GM12875 (cell line): Measurements from ENCODE around the gene PEX3.

ENCODE experiments used
- H3K4me3 ChIP-seq: one replicate; pipeline ENCODE4 v1.5.1; 2011; ENCODE audit warnings: low read depth, low read length, control low read depth
- TF ChIP-seq, protein P1 (sequence below): IDR thresholded peaks from 2 replicates; pipeline ENCODE4 v1.5.1; 2011; ENCODE audit warnings: low read depth, mild to moderate bottlenecking, control low read depth, inconsistent platforms, low read length, moderate library complexity, borderline replicate concordance; ENCODE audit not compliant: insufficient read depth

Gene PEX3

GRCh38 chr6:143490775-143491174, 40.2 kb downstream of the PEX3 start:
- TF ChIP-seq, protein P1, sequence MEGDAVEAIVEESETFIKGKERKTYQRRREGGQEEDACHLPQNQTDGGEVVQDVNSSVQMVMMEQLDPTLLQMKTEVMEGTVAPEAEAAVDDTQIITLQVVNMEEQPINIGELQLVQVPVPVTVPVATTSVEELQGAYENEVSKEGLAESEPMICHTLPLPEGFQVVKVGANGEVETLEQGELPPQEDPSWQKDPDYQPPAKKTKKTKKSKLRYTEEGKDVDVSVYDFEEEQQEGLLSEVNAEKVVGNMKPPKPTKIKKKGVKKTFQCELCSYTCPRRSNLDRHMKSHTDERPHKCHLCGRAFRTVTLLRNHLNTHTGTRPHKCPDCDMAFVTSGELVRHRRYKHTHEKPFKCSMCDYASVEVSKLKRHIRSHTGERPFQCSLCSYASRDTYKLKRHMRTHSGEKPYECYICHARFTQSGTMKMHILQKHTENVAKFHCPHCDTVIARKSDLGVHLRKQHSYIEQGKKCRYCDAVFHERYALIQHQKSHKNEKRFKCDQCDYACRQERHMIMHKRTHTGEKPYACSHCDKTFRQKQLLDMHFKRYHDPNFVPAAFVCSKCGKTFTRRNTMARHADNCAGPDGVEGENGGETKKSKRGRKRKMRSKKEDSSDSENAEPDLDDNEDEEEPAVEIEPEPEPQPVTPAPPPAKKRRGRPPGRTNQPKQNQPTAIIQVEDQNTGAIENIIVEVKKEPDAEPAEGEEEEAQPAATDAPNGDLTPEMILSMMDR, result no peak
- H3K4me3 ChIP-seq, result no peak overlapping the region

DNA sequence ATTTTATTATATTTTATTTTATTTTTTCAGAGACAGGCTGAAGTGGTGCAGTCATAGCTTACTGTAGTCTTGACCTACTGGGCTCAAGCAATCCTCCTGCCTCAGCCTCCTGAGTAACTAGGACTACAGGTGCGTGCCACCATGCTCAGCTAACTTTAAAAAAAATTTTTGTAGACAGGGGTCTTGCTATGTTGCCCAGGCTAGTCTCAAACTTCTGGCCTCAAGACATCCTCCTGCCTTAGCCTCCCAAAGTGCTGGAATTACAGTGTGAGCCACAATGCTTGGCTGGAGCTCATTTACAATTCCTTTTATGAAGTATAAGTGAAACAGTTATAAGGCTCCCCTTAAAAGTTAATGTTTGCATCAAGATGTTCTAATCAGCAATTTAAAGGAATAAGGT, 46.4 kb downstream of the PEX3 start:
- TF ChIP-seq, protein P1, result no peak
- H3K4me3 ChIP-seq, result no peak overlapping the region

DNA sequence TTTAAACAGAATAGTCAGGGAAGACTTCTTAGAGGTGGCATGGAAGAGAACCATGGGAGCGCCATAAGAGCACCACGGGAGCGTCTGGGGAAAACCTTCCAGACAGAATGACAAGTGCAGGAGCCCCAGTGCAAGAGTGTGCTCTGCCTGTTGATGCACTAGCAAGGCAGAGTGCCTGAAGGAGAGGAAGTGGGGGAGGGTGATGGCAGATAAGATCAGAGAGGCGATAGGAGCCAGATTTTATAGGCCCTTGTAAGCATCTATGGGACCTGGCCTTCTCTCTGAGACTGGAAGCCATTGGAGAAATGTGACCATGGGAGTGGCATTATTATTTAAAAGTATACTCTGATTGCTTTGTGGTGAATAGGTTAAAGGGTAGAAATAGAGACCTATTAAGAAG, 47.8 kb downstream of the PEX3 start:
- no peak overlapping the region for H3K4me3 ChIP-seq
- TF ChIP-seq, protein P1, result no peak

DNA sequence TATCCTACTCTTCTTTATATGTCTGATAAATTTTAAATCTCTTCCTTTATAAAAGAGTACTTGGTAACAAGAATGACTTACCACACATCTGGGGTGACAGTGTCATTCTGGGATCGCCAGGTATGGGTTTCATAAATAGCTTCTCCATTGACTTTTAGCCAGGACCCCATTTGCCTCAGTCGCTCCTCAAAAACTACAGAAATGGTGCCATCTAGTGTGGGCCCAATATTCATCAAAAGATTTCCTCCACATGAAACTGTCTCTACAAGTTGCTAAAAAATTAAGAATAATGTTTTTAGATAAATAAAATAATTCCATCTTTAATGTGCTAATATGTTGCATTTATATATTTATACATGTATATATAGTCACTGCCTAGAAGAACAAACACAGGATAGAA, 51.2 kb downstream of the PEX3 start:
- TF ChIP-seq, protein P1, result no peak
- H3K4me3 ChIP-seq, result no peak overlapping the region

DNA sequence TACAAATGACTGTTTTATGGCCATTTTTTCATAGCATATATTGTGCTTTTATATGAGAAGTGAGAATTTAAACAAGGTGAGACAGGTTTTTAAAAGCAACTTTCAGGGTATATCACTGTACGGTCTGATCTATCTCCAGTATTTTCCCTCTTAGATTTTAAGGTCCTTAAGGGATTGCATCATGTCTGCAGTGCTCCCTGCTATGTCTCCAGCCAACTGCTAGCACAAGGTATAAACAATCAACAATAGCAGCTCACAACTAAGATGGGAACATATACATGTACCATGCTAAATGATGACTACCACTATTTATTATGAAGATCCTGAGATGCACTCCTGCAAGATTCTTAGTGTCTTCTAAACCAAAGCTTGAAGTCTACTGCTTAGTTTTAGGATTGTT, 53.8 kb downstream of the PEX3 start:
- no peak overlapping the region for H3K4me3 ChIP-seq

GRCh38 chr6:143505111-143505510, 54.5 kb downstream of the PEX3 start:
- no peak overlapping the region for H3K4me3 ChIP-seq
- TF ChIP-seq, protein P1, result no peak

More for the DNA sequence above, 53.8 kb downstream of the PEX3 start:
- TF ChIP-seq, protein P1, result no peak

DNA sequence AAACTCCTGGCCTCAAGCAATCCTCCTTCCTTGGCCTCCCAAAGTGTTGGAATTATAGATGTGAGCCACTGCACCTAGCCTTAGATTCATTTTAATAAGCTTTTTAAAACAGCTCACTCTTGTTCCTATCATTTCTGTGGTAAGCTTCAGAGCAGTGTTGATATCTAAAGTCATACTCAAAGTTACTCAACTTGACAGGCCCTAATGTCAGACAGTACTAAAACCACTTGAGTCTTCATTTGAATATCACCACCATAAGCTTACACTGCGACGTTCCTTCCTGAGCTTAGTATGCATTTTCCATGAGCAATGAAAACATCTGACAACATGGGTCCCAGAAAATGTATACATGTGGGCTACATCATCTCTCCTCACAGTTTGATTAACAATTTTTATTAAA, 54.9 kb downstream of the PEX3 start:
- TF ChIP-seq, protein P1, result no peak

More for the DNA sequence above, 54.9 kb downstream of the PEX3 start:
- no peak overlapping the region for H3K4me3 ChIP-seq
